Fibroblast of the aortic adventitia (primary cell): ENCODE data around the gene RPL18A. TPM values are rescaled to one million over a fixed set of nuclear protein-coding genes. Genes with fewer than 3 reads are reported as not detected.

Experiments
- DNase-seq: peaks from one replicate; pipeline ENCODE4 v3.0.0-alpha.2; 2010; ENCODE audit warnings: low read depth
- H3K4me3 ChIP-seq: 2 replicates; pipeline ENCODE4 v1.5.1; 2011; ENCODE audit warnings: low read depth, mild to moderate bottlenecking, control low read depth, low read length, moderate library complexity
- CTCF ChIP-seq: IDR thresholded peaks from 2 replicates; pipeline ENCODE4 v1.5.1; 2011; ENCODE audit warnings: mild to moderate bottlenecking, low read length, control low read depth, inconsistent platforms; ENCODE audit not compliant: insufficient read depth
- small RNA-seq: library from RNA; depleted of rRNA; stranded (forward); fragments of <200 nt; gene quantifications from one replicate; pipeline ENCODE3, GENCODE V24; 2012
- total RNA-seq: library from RNA; depleted of rRNA; stranded (reverse); fragments of >200 nt; gene quantifications from 2 replicates; pipeline ENCODE4 v1.2.3, GENCODE V29; 2012; ENCODE audit warnings: low replicate concordance

RPL18A gene
- total RNA-seq, 1 donor: 1,681 TPM

- no peak for TF ChIP-seq CTCF
- no peak overlapping the region for H3K4me3 ChIP-seq
- peak; percentile 59 for DNase-seq
Observed at GRCh38 chr19:17889609-17890214, 30.0 kb downstream of the RPL18A start.

- H3K4me3 ChIP-seq: no peak overlapping the region
- DNase-seq: no peak
- no peak for TF ChIP-seq CTCF
Observed at GRCh38 chr19:17893766-17894165, 34.1 kb downstream of the RPL18A start.

GRCh38 chr19:17902701-17903100 is 43.0 kb downstream of the RPL18A start:
- peak; percentile 35 for DNase-seq
- H3K4me3 ChIP-seq: no peak overlapping the region
- no peak for TF ChIP-seq CTCF

GRCh38 chr19:17908244-17908643 is 48.5 kb downstream of the RPL18A start:
- no peak for DNase-seq
- TF ChIP-seq CTCF: no peak

GRCh38 chr19:17909003-17909732 is 49.5 kb downstream of the RPL18A start:
- no peak for TF ChIP-seq CTCF
- DNase-seq: no peak
- H3K4me3 ChIP-seq: no peak overlapping the region

More at GRCh38 chr19:17908244-17908643, 48.5 kb downstream of the RPL18A start:
- no peak overlapping the region for H3K4me3 ChIP-seq

- no peak for DNase-seq
- no peak overlapping the region for H3K4me3 ChIP-seq
- no peak for TF ChIP-seq CTCF
Observed at GRCh38 chr19:17910791-17911360, 51.2 kb downstream of the RPL18A start.

Small RNA genes within 50 kb of the gene (small RNA-seq; reads per million reads assigned to genes)
- gene SNORA68: not detected

Other genes starting within 250 kb of the RPL18A start
- 0.27 and 0.49 TPM in 2 replicates for gene UNC13A, start 171.6 kb upstream of the RPL18A start, total RNA-seq
- 14.1 and 19.3 TPM in 2 replicates for gene MAP1S, start 140.4 kb upstream of the RPL18A start, total RNA-seq
- 0.36 TPM in 1 of 2 replicates, not detected in the other for gene FCHO1, start 108.4 kb upstream of the RPL18A start, total RNA-seq
- not detected in 2 replicates for gene B3GNT3, start 64.8 kb upstream of the RPL18A start, total RNA-seq
- gene INSL3, start 38.4 kb upstream of the RPL18A start, total RNA-seq: not detected in 2 replicates
- 1.3 and 2.7 TPM in 2 replicates for gene JAK3, start 11.9 kb upstream of the RPL18A start, total RNA-seq
- not detected in 2 replicates for gene SLC5A5, start 12.0 kb downstream of the RPL18A start, total RNA-seq
- gene CCDC124, start 73.1 kb downstream of the RPL18A start, total RNA-seq: 17.0 and 24.9 TPM in 2 replicates
- gene KCNN1, start 107.2 kb downstream of the RPL18A start, total RNA-seq: 0.25 TPM in 1 of 2 replicates, not detected in the other
- gene ARRDC2, start 148.3 kb downstream of the RPL18A start, total RNA-seq: 4.2 and 8.0 TPM in 2 replicates
- gene IL12RB1, start 227.0 kb downstream of the RPL18A start, total RNA-seq: not detected in 2 replicates
- gene MAST3, start 237.9 kb downstream of the RPL18A start, total RNA-seq: 2.4 and 3.1 TPM in 2 replicates